Measurements from ENCODE around the gene AK4.

GRCh38 chr1:65277605-65278347 is 129.8 kb downstream of the AK4 start:
- TF ChIP-seq EGR1 (IDR thresholded peaks at IDR 0.05; ENCODE audit: low read depth in 2 of 2), result no peak
- no peak for TF ChIP-seq CTCF (IDR thresholded peaks at IDR 0.05; ENCODE audit: low read depth, low read length, missing input control)
- TF ChIP-seq, protein P1, sequence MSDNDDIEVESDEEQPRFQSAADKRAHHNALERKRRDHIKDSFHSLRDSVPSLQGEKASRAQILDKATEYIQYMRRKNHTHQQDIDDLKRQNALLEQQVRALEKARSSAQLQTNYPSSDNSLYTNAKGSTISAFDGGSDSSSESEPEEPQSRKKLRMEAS (IDR thresholded peaks at IDR 0.05), result no peak
- no peak for TF ChIP-seq YY1 (IDR thresholded peaks at IDR 0.05)
- TF ChIP-seq REST (IDR thresholded peaks at IDR 0.05), result no peak
